ENCODE data around the gene YIPF1. TPM values are rescaled to one million over a fixed set of nuclear protein-coding genes. Genes with fewer than 3 reads are reported as not detected.
A peak's percentile ranks its signal among the peaks of the same experiment; 100 is the strongest.

The YIPF1 gene
- total and polyA plus RNA-seq, 4 donors, result 15.8 to 23.4 (median 18.3) TPM

DNA sequence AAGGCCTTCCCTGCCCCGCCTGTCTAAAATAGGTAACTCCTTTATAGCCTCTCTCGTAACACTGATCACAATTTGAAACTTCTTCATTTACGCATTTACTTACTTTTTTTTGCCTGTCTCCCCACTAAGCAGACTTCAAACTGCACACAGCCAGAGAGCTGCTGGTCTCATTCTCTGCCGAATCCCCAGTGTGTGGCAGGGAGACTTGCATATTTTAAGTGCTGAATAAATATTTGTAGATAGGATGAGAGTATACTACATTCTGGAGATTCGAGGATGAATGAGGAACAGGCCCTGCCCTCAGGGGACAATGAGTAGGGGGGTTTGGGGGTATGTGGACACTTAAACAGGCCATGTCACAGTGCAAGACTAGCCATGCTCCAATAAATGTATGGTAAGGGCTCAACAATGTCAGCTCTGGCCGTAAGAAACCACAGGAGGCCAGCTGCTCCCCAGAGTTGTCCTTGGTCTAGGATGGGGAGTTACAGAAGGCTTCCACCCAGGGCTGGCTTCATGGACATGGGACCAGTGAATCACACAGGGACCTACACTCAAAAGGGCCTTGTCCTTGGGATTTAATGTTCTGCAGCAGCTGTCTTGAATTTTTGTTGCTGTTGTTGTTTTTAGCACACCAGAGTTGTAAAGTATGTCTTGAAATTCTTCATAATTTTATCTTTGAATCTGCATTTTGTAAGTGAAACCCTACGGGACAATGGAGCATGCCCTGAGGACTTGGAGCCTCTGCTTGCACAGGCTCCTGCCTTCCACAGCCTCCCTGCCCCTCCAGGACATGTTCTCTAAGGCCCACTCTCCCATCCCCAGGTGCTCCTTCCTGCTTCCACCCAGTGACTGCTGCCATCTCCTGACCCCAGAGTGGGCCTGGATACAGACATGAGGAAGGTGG lies 12.9 kb upstream of the YIPF1 start:
- H3K36me3 ChIP-seq (ENCODE audit: control insufficient read depth in 1 of 2, insufficient read depth in 2 of 2, low read length in 1 of 2), result no peaks in the 10 kb centered on the region
- WGBS, 2 donors, result 46 to 50% methylated on average over 7 of the region's 7 CpGs
- H3K27ac ChIP-seq (ENCODE audit: low read depth in 1 of 2, low read length in 2 of 2), result no peak overlapping the region
- no peaks in the 10 kb centered on the region for H3K9me3 ChIP-seq (ENCODE audit: control insufficient read depth, low read length)
- intact Hi-C loops (cut with DNase I), result no loop called here
- H3K4me3 ChIP-seq (ENCODE audit: low read length in 2 of 2), result no peak overlapping the region
- ATAC-seq (ENCODE audit: low FRiP score), result no peak
- H3K4me1 ChIP-seq (ENCODE audit: control insufficient read depth in 1 of 2, insufficient read depth in 2 of 2, low read length in 2 of 2), result peaks cover 0 to 2% of the 10 kb centered on the region in 2 donors
- DNase-seq, result no peak
- no peaks in the 10 kb centered on the region for H3K27me3 ChIP-seq (ENCODE audit: control insufficient read depth in 1 of 2, insufficient read depth in 2 of 2, low read length in 1 of 2)

DNA sequence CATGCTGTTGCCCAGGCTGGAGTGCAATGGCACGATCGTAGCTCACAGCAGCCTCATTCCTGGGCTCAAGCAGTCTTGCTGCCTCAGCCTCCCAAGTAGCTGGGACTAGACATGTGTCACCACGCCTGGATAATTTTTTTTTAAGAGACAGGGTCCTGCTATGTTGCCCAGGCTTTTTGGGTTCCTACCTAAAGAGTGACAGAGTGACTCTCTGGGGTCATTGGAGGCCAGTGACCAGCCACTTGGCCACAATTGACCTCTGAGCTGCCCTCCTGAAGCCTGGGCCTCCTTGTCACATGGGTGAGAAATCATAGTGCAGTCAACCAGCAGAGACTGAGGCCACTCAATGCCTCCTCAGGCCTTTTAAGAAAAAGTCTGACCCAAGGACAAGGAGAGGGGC lies 10.1 kb upstream of the YIPF1 start:
- DNase-seq (no peak), ATAC-seq (ENCODE audit: low FRiP score) (no peak)
- intact Hi-C loops (cut with DNase I), result no loop called here
- Histone ChIP-seq H3K36me3 (ENCODE audit: control insufficient read depth in 1 of 2, insufficient read depth in 2 of 2, low read length in 1 of 2) (no peaks in the 10 kb centered on the region), H3K27ac (ENCODE audit: low read depth in 1 of 2, low read length in 2 of 2) (no peak overlapping the region), H3K9me3 (ENCODE audit: control insufficient read depth, low read length) (no peaks in the 10 kb centered on the region), H3K4me1 (ENCODE audit: control insufficient read depth in 1 of 2, insufficient read depth in 2 of 2, low read length in 2 of 2) (peaks cover 0 to 2% of the 10 kb centered on the region in 2 donors), H3K4me3 (ENCODE audit: low read length in 2 of 2) (no peak overlapping the region), H3K27me3 (ENCODE audit: control insufficient read depth in 1 of 2, insufficient read depth in 2 of 2, low read length in 1 of 2) (no peaks in the 10 kb centered on the region)
- WGBS, 2 donors, result 56 to 57% methylated on average over 3 of the region's 3 CpGs

DNA sequence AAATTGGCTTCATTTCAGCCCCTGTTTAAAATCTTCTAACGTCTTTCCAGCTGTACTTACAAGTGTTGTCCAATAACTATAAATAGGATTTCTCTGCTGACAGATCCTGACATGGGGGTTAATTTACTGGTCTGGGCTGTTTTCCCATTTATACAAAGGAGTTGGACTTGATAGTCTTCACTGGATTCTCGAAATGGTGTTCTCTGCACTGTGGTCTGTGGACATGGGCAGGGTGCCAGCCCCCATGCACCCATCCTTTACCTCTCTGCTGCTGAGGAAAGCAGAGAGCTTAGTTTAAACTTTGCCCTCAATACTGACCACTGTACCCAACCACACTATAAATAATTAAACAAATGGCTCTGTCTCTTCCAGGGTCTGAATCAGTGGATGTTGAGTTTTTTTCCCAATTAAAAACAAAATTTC lies 9.6 kb upstream of the YIPF1 start:
- Histone ChIP-seq H3K36me3 (ENCODE audit: control insufficient read depth in 1 of 2, insufficient read depth in 2 of 2, low read length in 1 of 2) (no peaks in the 10 kb centered on the region), H3K27me3 (ENCODE audit: control insufficient read depth in 1 of 2, insufficient read depth in 2 of 2, low read length in 1 of 2) (no peaks in the 10 kb centered on the region), H3K9me3 (ENCODE audit: control insufficient read depth, low read length) (no peaks in the 10 kb centered on the region), H3K27ac (ENCODE audit: low read depth in 1 of 2, low read length in 2 of 2) (no peak overlapping the region), H3K4me1 (ENCODE audit: control insufficient read depth in 1 of 2, insufficient read depth in 2 of 2, low read length in 2 of 2) (peaks cover 0 to 2% of the 10 kb centered on the region in 2 donors), H3K4me3 (ENCODE audit: low read length in 2 of 2) (no peak overlapping the region)
- 3 to 5% methylated on average over 2 of the region's 2 CpGs for WGBS, 2 donors
- DNase-seq (peak in 1 of 2 donors; percentile 62), ATAC-seq (ENCODE audit: low FRiP score) (peak; percentile 26)
- intact Hi-C loops (cut with DNase I), result no loop called here

DNA sequence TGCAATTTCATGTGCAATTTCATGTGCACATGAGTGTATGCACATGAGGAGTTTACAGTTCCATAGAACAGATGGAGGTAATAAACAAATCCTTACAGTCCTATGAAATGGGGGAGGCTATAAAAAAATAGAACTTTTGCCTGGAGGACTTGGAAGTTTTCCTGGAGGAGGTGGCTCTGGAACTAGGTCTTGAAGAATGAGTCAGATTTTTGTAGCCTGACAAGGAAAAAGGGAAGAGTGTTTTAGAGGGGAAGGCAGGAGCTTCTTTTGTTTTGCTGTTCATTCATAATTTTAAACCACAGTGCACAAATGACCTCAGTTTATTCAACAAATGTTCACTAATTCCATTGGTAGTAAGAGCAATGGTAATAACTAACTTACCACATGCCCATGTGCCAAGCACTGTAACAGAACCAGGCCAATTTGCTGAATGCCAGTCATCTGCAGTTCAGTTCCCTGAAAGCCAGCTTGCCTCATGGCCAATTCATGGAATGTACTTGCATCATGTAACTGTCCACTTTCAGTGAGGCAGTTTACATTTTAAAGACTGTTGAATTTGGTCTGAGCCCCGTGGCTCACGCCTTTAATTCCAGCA lies 7.1 kb upstream of the YIPF1 start:
- Histone ChIP-seq H3K4me3 (ENCODE audit: low read length in 2 of 2) (no peak overlapping the region), H3K36me3 (ENCODE audit: control insufficient read depth in 1 of 2, insufficient read depth in 2 of 2, low read length in 1 of 2) (no peaks in the 10 kb centered on the region), H3K27ac (ENCODE audit: low read depth in 1 of 2, low read length in 2 of 2) (peak overlapping the region in 1 of 2 donors; percentile 78), H3K4me1 (ENCODE audit: control insufficient read depth in 1 of 2, insufficient read depth in 2 of 2, low read length in 2 of 2) (peaks cover 0 to 2% of the 10 kb centered on the region in 2 donors), H3K9me3 (ENCODE audit: control insufficient read depth, low read length) (no peaks in the 10 kb centered on the region), H3K27me3 (ENCODE audit: control insufficient read depth in 1 of 2, insufficient read depth in 2 of 2, low read length in 1 of 2) (no peaks in the 10 kb centered on the region)
- intact Hi-C loops (cut with DNase I), result no loop called here
- ATAC-seq (ENCODE audit: low FRiP score) (peak; percentile 37), DNase-seq (peak in 1 of 2 donors; percentile 62)
- 0 to 6% methylated on average over 2 of the region's 2 CpGs for WGBS, 2 donors

DNA sequence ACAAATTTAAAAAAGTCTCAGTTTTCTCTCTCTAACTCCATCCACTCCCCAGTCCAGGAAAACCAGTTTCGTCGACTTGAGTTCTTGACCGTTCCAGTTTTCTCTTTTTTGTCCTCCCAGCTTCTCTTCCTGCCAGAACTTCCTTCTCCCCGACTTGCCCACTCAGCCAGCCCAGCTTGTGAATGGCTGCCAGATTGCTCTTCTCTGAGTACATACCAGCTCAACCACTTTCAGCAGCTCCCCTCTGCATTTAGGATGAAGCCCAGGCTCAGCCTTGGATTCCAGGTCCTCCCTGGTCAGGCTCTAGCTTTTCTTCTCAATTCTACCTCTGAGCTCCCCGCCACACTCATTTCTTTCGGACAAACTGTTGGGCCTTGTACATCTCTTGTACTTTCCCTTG lies 5.8 kb upstream of the YIPF1 start:
- intact Hi-C loops (cut with DNase I), result no loop called here
- Histone ChIP-seq H3K27me3 (ENCODE audit: control insufficient read depth in 1 of 2, insufficient read depth in 2 of 2, low read length in 1 of 2) (no peaks in the 10 kb centered on the region), H3K9me3 (ENCODE audit: control insufficient read depth, low read length) (no peaks in the 10 kb centered on the region), H3K4me3 (ENCODE audit: low read length in 2 of 2) (no peak overlapping the region), H3K27ac (ENCODE audit: low read depth in 1 of 2, low read length in 2 of 2) (no peak overlapping the region), H3K4me1 (ENCODE audit: control insufficient read depth in 1 of 2, insufficient read depth in 2 of 2, low read length in 2 of 2) (peaks cover 0 to 2% of the 10 kb centered on the region in 2 donors), H3K36me3 (ENCODE audit: control insufficient read depth in 1 of 2, insufficient read depth in 2 of 2, low read length in 1 of 2) (no peaks in the 10 kb centered on the region)
- 35 to 36% methylated on average over 6 of the region's 6 CpGs for WGBS, 2 donors
- DNase-seq (no peak), ATAC-seq (ENCODE audit: low FRiP score) (no peak)

DNA sequence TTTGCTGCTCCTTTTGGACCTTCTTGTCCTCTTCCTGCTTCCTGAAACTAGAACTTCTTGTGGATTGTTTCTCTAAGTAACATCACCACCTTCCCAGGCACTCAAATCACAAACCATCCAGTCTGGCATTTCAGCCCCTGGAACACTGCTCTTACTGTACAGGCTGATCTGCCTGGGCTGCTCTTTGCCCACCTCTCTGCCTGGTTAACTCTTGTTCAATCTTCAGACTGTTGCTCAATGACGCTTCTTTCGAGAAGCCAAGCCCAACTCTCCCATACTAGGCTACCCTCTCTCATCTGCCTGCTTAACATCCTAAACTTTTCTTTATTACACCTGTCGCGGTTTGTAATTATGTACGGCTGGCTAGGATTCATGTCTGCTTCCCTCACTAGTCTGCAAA lies 5.0 kb upstream of the YIPF1 start:
- 96% methylated on average over 5 of the region's 5 CpGs for WGBS, 2 donors
- ATAC-seq (ENCODE audit: low FRiP score), result no peak
- no peaks in the 10 kb centered on the region for H3K9me3 ChIP-seq (ENCODE audit: control insufficient read depth, low read length)
- no peak overlapping the region for H3K27ac ChIP-seq (ENCODE audit: low read depth in 1 of 2, low read length in 2 of 2)
- no peak for DNase-seq
- H3K36me3 ChIP-seq (ENCODE audit: control insufficient read depth in 1 of 2, insufficient read depth in 2 of 2, low read length in 1 of 2), result no peaks in the 10 kb centered on the region
- peaks cover 0 to 2% of the 10 kb centered on the region in 2 donors for H3K4me1 ChIP-seq (ENCODE audit: control insufficient read depth in 1 of 2, insufficient read depth in 2 of 2, low read length in 2 of 2)
- intact Hi-C loops (cut with DNase I), result loop anchor here in 1 of 2 donors (5.0 kb wide), 1 partner anchor 53 kb away; the partner anchor contains the start of genes IFT25 and LRRC42
- H3K27me3 ChIP-seq (ENCODE audit: control insufficient read depth in 1 of 2, insufficient read depth in 2 of 2, low read length in 1 of 2), result no peaks in the 10 kb centered on the region
- H3K4me3 ChIP-seq (ENCODE audit: low read length in 2 of 2), result no peak overlapping the region

DNA sequence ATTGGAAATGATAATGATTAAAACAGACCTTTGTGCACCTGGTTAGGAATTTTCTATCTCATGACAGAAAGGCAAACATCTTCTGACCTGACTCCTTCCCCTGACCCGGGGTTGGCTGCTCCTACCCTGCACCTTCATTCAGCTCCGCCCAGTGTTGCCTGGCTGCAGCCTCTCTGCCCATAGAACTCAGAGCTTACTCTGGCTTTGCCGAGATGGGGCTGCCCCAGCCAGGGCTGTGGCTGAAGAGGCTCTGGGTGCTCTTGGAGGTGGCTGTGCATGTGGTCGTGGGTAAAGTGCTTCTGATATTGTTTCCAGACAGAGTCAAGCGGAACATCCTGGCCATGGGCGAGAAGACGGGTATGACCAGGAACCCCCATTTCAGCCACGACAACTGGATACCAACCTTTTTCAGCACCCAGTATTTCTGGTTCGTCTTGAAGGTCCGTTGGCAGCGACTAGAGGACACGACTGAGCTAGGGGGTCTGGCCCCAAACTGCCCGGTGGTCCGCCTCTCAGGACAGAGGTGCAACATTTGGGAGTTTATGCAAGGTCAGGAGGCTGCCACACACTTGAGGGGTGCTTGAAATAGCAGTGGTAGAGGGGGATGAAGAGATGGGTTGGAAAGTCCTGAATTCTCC lies 4.5 kb upstream of the YIPF1 start, which contains the start of gene DIO1:
Gene DIO1 (plus strand): TSS at position 189 of the 638 bp plus-strand sequence. CDS start 24 bp downstream, at position 213.
- Histone ChIP-seq H3K4me1 (ENCODE audit: control insufficient read depth in 1 of 2, insufficient read depth in 2 of 2, low read length in 2 of 2) (peaks cover 0 to 2% of the 10 kb centered on the region in 2 donors), H3K9me3 (ENCODE audit: control insufficient read depth, low read length) (no peaks in the 10 kb centered on the region), H3K4me3 (ENCODE audit: low read length in 2 of 2) (no peak within 1 kb of the TSS), H3K27ac (ENCODE audit: low read depth in 1 of 2, low read length in 2 of 2) (no peak within 1 kb of the TSS), H3K27me3 (ENCODE audit: control insufficient read depth in 1 of 2, insufficient read depth in 2 of 2, low read length in 1 of 2) (no peaks in the 10 kb centered on the region), H3K36me3 (ENCODE audit: control insufficient read depth in 1 of 2, insufficient read depth in 2 of 2, low read length in 1 of 2) (no peaks in the 10 kb centered on the region)
- WGBS, 2 donors, result 86 to 88% methylated on average over 14 of the region's 14 CpGs
- intact Hi-C loops (cut with DNase I), result loop anchor here in 1 of 2 donors (5.0 kb wide), 1 partner anchor 53 kb away; the partner anchor contains the start of genes IFT25 and LRRC42
- no peak for DNase-seq
- ATAC-seq (ENCODE audit: low FRiP score), result no peak

DNA sequence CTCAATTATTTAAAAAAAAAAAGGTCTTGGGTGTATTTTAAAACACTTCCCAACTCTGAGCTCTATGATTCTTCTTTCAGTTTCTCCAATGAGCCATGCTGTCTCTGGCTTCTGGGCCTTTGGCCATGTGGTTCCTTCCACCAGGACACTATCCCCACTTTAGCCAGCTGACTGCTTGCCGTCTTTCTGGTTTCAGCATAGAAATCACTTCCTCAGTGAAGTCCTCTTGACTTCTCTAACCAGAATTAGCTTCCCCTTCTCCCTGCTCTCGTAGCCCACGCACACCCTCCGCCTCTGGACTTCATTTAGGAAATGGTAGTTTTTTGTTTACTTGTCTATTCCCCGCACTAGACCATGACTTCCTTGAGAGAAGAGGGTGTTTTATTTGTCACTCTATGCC lies 3.3 kb upstream of the YIPF1 start:
- Histone ChIP-seq H3K4me3 (ENCODE audit: low read length in 2 of 2) (no peak overlapping the region), H3K4me1 (ENCODE audit: control insufficient read depth in 1 of 2, insufficient read depth in 2 of 2, low read length in 2 of 2) (no peaks in the 10 kb centered on the region), H3K36me3 (ENCODE audit: control insufficient read depth in 1 of 2, insufficient read depth in 2 of 2, low read length in 1 of 2) (no peaks in the 10 kb centered on the region), H3K9me3 (ENCODE audit: control insufficient read depth, low read length) (no peaks in the 10 kb centered on the region), H3K27me3 (ENCODE audit: control insufficient read depth in 1 of 2, insufficient read depth in 2 of 2, low read length in 1 of 2) (no peaks in the 10 kb centered on the region), H3K27ac (ENCODE audit: low read depth in 1 of 2, low read length in 2 of 2) (no peak overlapping the region)
- peak in 1 of 2 donors; percentile 75 for DNase-seq
- no peak for ATAC-seq (ENCODE audit: low FRiP score)
- intact Hi-C loops (cut with DNase I), result loop anchor here in 1 of 2 donors (5.0 kb wide), 1 partner anchor 54 kb away; the partner anchor contains the start of genes IFT25 and LRRC42
- 90 to 93% methylated on average over 5 of the region's 5 CpGs for WGBS, 2 donors
